H1 (cell line): ENCODE results near the gene WDR38. TPM values are rescaled to one million over a fixed set of nuclear protein-coding genes. Genes with fewer than 3 reads are reported as not detected.

Experiments used
- EP300 ChIP-seq, 2 experiments: IDR thresholded peaks; 1 replicate in 1 of 2; 2 replicates in 1 of 2; pipeline ENCODE4 v1.6.1; 2011 to 2012; ENCODE audit warnings: low read depth in 2 of 2, low read length in 2 of 2, mild to moderate bottlenecking in 2 of 2, borderline replicate concordance in 1 of 2, inconsistent platforms in 1 of 2, moderate library complexity in 1 of 2
- MAFK ChIP-seq: IDR thresholded peaks from 2 replicates; pipeline ENCODE4 v1.6.1; 2012; ENCODE audit warnings: low read depth, mild to moderate bottlenecking, improper control_type of control experiment, low read length
- NANOG ChIP-seq: IDR thresholded peaks from 2 replicates; pipeline ENCODE4 v1.6.1; 2011; ENCODE audit warnings: low read length, low read depth, mild to moderate bottlenecking, inconsistent platforms; ENCODE audit not compliant: insufficient read depth, poor library complexity, severe bottlenecking
- PHF8 ChIP-seq: fragments of 200-600 bp; sonication (generic); conservative IDR thresholded peaks from 2 replicates; pipeline ENCODE4 v1.7.1; 2012; ENCODE audit warnings: low read depth, mild to moderate bottlenecking, inconsistent platforms, low read length, moderate library complexity
- POLR2A ChIP-seq, 2 experiments: IDR thresholded peaks; 1 replicate in 1 of 2; 2 replicates in 1 of 2; pipeline ENCODE4 v1.6.1; 2011; ENCODE audit warnings: low read depth in 2 of 2, low read length in 2 of 2, mild to moderate bottlenecking in 2 of 2; ENCODE audit errors: control extremely low read depth in 1 of 2
- RXRA ChIP-seq: IDR thresholded peaks from 2 replicates; pipeline ENCODE4 v1.6.1; 2011; ENCODE audit warnings: low read depth, mild to moderate bottlenecking, low read length, moderate library complexity; ENCODE audit not compliant: insufficient read depth
- SP1 ChIP-seq: IDR thresholded peaks from 2 replicates; pipeline ENCODE4 v1.6.1; 2011; ENCODE audit warnings: low read depth, low read length
- SP4 ChIP-seq: IDR thresholded peaks from 2 replicates; pipeline ENCODE4 v1.6.1; 2012; ENCODE audit warnings: low read length, inconsistent platforms
- TAF7 ChIP-seq: optimal IDR thresholded peaks from 2 replicates; pipeline ENCODE3; 2011; ENCODE audit warnings: low read depth, mild to moderate bottlenecking, inconsistent platforms, low read length, moderate library complexity, borderline replicate concordance
- polyA plus RNA-seq, 7 experiments: library from polyadenylated mRNA; depleted of rRNA in 3 of 7; stranded (reverse) in 5 of 7; unstranded in 2 of 7; fragments of >200 nt in 5 of 7; fragments of 200-250 nt in 2 of 7; gene quantifications; 1 replicate in 5 of 7; 2 replicates in 1 of 7; 4 replicates in 1 of 7; pipeline versions ENCODE4 v1.2.1 to v1.2.3, GENCODE V29; 2011 to 2013; ENCODE audit warnings: missing spikeins in 2 of 7, mixed read lengths in 2 of 7
- total RNA-seq: library from RNA; stranded (reverse); fragmentation: NEBNext Ultra II Directional; extraction: Animal tissue kit (Norgen Biotek cat#: 25700); gene quantifications from 2 replicates; pipeline ENCODE4 v1.2.1, GENCODE V29; 2021
- TF ChIP-seq, protein P1 (sequence below): fragments of 300-600 bp; sonication (generic); IDR thresholded peaks from 2 replicates; pipeline ENCODE4 v1.7.1; 2012; ENCODE audit warnings: low read length, moderate library complexity, mild to moderate bottlenecking, inconsistent platforms; ENCODE audit not compliant: insufficient replicate concordance

Gene WDR38
- total and polyA plus RNA-seq, 2 of the 8 experiments (the other 6 are each of a cell fraction or from before 2014, with no cell fraction given) = not detected

DNA sequence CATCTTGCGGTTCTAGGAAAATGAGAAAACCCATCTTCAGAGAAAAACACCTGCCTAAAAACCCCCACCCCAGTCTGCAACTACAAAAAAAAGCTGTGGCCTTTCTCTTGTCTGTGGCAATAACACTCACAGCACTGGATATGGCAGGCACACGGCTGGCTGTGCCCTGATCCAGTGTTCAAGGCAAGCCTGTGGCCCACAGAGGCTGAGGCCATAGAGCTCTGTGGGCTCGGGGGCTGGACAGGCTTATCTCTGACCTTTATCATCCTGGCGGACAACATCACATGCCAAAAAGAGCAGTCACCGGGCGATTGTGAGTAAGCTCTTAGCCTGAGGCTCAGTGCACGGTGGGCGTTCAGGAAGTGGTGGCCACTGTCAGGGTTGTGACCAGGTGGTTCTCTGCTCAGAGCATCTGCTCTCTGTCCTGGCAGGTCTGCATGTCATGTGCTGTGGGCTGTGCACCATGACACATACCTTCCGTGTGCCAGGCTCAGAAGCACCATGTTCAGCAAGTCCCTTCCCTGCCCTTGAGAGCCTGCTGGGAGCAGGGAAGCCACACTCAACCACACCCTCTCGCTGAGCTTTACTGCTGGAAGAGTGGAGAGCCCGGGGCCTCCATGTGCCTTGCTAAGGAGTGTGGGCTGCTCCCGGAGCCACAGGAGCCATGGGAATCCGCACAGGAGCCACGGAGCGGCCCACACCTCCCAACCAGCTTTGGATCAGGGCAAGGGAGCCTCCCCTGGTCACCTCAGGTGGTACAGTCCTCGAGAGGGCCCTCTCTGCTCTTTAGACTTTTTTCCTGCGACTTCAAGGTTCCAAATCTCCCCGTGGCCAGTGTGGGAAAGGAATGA lies 34.6 kb upstream of the WDR38 start (continued):
- no peak for TF ChIP-seq SP1
- no peak for TF ChIP-seq SP4
- TF ChIP-seq, protein P1, sequence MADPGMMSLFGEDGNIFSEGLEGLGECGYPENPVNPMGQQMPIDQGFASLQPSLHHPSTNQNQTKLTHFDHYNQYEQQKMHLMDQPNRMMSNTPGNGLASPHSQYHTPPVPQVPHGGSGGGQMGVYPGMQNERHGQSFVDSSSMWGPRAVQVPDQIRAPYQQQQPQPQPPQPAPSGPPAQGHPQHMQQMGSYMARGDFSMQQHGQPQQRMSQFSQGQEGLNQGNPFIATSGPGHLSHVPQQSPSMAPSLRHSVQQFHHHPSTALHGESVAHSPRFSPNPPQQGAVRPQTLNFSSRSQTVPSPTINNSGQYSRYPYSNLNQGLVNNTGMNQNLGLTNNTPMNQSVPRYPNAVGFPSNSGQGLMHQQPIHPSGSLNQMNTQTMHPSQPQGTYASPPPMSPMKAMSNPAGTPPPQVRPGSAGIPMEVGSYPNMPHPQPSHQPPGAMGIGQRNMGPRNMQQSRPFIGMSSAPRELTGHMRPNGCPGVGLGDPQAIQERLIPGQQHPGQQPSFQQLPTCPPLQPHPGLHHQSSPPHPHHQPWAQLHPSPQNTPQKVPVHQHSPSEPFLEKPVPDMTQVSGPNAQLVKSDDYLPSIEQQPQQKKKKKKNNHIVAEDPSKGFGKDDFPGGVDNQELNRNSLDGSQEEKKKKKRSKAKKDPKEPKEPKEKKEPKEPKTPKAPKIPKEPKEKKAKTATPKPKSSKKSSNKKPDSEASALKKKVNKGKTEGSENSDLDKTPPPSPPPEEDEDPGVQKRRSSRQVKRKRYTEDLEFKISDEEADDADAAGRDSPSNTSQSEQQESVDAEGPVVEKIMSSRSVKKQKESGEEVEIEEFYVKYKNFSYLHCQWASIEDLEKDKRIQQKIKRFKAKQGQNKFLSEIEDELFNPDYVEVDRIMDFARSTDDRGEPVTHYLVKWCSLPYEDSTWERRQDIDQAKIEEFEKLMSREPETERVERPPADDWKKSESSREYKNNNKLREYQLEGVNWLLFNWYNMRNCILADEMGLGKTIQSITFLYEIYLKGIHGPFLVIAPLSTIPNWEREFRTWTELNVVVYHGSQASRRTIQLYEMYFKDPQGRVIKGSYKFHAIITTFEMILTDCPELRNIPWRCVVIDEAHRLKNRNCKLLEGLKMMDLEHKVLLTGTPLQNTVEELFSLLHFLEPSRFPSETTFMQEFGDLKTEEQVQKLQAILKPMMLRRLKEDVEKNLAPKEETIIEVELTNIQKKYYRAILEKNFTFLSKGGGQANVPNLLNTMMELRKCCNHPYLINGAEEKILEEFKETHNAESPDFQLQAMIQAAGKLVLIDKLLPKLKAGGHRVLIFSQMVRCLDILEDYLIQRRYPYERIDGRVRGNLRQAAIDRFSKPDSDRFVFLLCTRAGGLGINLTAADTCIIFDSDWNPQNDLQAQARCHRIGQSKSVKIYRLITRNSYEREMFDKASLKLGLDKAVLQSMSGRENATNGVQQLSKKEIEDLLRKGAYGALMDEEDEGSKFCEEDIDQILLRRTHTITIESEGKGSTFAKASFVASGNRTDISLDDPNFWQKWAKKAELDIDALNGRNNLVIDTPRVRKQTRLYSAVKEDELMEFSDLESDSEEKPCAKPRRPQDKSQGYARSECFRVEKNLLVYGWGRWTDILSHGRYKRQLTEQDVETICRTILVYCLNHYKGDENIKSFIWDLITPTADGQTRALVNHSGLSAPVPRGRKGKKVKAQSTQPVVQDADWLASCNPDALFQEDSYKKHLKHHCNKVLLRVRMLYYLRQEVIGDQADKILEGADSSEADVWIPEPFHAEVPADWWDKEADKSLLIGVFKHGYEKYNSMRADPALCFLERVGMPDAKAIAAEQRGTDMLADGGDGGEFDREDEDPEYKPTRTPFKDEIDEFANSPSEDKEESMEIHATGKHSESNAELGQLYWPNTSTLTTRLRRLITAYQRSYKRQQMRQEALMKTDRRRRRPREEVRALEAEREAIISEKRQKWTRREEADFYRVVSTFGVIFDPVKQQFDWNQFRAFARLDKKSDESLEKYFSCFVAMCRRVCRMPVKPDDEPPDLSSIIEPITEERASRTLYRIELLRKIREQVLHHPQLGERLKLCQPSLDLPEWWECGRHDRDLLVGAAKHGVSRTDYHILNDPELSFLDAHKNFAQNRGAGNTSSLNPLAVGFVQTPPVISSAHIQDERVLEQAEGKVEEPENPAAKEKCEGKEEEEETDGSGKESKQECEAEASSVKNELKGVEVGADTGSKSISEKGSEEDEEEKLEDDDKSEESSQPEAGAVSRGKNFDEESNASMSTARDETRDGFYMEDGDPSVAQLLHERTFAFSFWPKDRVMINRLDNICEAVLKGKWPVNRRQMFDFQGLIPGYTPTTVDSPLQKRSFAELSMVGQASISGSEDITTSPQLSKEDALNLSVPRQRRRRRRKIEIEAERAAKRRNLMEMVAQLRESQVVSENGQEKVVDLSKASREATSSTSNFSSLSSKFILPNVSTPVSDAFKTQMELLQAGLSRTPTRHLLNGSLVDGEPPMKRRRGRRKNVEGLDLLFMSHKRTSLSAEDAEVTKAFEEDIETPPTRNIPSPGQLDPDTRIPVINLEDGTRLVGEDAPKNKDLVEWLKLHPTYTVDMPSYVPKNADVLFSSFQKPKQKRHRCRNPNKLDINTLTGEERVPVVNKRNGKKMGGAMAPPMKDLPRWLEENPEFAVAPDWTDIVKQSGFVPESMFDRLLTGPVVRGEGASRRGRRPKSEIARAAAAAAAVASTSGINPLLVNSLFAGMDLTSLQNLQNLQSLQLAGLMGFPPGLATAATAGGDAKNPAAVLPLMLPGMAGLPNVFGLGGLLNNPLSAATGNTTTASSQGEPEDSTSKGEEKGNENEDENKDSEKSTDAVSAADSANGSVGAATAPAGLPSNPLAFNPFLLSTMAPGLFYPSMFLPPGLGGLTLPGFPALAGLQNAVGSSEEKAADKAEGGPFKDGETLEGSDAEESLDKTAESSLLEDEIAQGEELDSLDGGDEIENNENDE = no peak
- no peak for TF ChIP-seq RXRA
- TF ChIP-seq PHF8 = no peak
- TF ChIP-seq NANOG = no peak
- TF ChIP-seq MAFK = no peak
- no peak for TF ChIP-seq POLR2A (IDR thresholded peaks at IDR 0.05; ENCODE audit: control extremely low read depth in 1 of 2, low read depth in 2 of 2, low read length in 2 of 2)
- TF ChIP-seq EP300 (IDR thresholded peaks at IDR 0.05; ENCODE audit: borderline replicate concordance in 1 of 2, low read depth in 2 of 2, low read length in 2 of 2) = peak in 1 of 2 experiments; percentile 57; a peak in 1 of 3 replicates
- no peak for TF ChIP-seq TAF7
